ENCODE data around the gene FHOD3. TPM values are rescaled to one million over a fixed set of nuclear protein-coding genes. Genes with fewer than 3 reads are reported as not detected.

The FHOD3 gene
- total RNA-seq, 4 donors from 2014 or later, result 3.5 to 40.0 (median 14.5) TPM

- in situ Hi-C loops (cut with MboI; ENCODE audit: low pct_ligation_motif_present in 1 of 4, low pct_unique_long_range_greater_than_20kb in 1 of 4, low sequenced_read_pairs in 3 of 4), result no loop called here
Measured at GRCh38 chr18:36658611-36659010, 361.1 kb downstream of the FHOD3 start.

GRCh38 chr18:36660311-36660710 is 362.8 kb downstream of the FHOD3 start:
- in situ Hi-C loops (cut with MboI; ENCODE audit: low pct_ligation_motif_present in 1 of 4, low pct_unique_long_range_greater_than_20kb in 1 of 4, low sequenced_read_pairs in 3 of 4), result no loop called here
- no peaks in the 10 kb centered on the region for H3K9me3 ChIP-seq
- H3K4me3 ChIP-seq, result no peak overlapping the region
- DNase-seq, result no peak
- no peak overlapping the region for H3K27ac ChIP-seq
- TF ChIP-seq CTCF (IDR thresholded peaks at IDR 0.05) (no peak), EP300 (IDR thresholded peaks at IDR 0.05; ENCODE audit: low read depth) (no peak), POLR2A (IDR thresholded peaks at IDR 0.05) (no peak), POLR2AphosphoS5 (IDR thresholded peaks at IDR 0.05) (no peak)
- WGBS, 2 donors (ENCODE audit: low coverage in 1 of 2), result 86 to 89% methylated on average over 5 to 7 of the region's 7 CpGs
- no peaks in the 10 kb centered on the region for H3K4me1 ChIP-seq
- no peaks in the 10 kb centered on the region for H3K36me3 ChIP-seq
- intact Hi-C loops (cut with DNase I; ENCODE audit: low total_unique reads), result no loop called here
- H3K27me3 ChIP-seq, result no peaks in the 10 kb centered on the region

More at GRCh38 chr18:36658611-36659010, 361.1 kb downstream of the FHOD3 start:
- WGBS, 2 donors (ENCODE audit: low coverage in 1 of 2), result 92 to 100% methylated on average over 1 of the region's 1 CpG
- Histone ChIP-seq H3K27me3 (no peaks in the 10 kb centered on the region), H3K9me3 (no peaks in the 10 kb centered on the region), H3K4me1 (no peaks in the 10 kb centered on the region), H3K4me3 (no peak overlapping the region), H3K36me3 (no peaks in the 10 kb centered on the region), H3K27ac (no peak overlapping the region)
- DNase-seq, result no peak
- no peak for TF ChIP-seq EP300 (IDR thresholded peaks at IDR 0.05; ENCODE audit: low read depth)
- no peak for TF ChIP-seq POLR2A (IDR thresholded peaks at IDR 0.05)
- TF ChIP-seq POLR2AphosphoS5 (IDR thresholded peaks at IDR 0.05), result no peak
- intact Hi-C loops (cut with DNase I; ENCODE audit: low total_unique reads), result no loop called here

- no peaks in the 10 kb centered on the region for H3K27me3 ChIP-seq
- TF ChIP-seq POLR2A (IDR thresholded peaks at IDR 0.05), result no peak
- no peak for TF ChIP-seq EP300 (IDR thresholded peaks at IDR 0.05; ENCODE audit: low read depth)
- TF ChIP-seq POLR2AphosphoS5 (IDR thresholded peaks at IDR 0.05), result no peak
- TF ChIP-seq CTCF (IDR thresholded peaks at IDR 0.05), result no peak
- H3K9me3 ChIP-seq, result no peaks in the 10 kb centered on the region
- intact Hi-C loops (cut with DNase I; ENCODE audit: low total_unique reads), result no loop called here
- 79 to 81% methylated on average over 4 to 5 of the region's 5 CpGs for WGBS, 2 donors (ENCODE audit: low coverage in 1 of 2)
- no peaks in the 10 kb centered on the region for H3K36me3 ChIP-seq
- DNase-seq, result peak; percentile 19
- no peak overlapping the region for H3K27ac ChIP-seq
- no peaks in the 10 kb centered on the region for H3K4me1 ChIP-seq
- in situ Hi-C loops (cut with MboI; ENCODE audit: low pct_ligation_motif_present in 1 of 4, low pct_unique_long_range_greater_than_20kb in 1 of 4, low sequenced_read_pairs in 3 of 4), result no loop called here
- no peak overlapping the region for H3K4me3 ChIP-seq
Measured at GRCh38 chr18:36661999-36662398, 364.5 kb downstream of the FHOD3 start.

- intact Hi-C loops (cut with DNase I; ENCODE audit: low total_unique reads) (no loop called here), in situ Hi-C loops (cut with MboI; ENCODE audit: low pct_ligation_motif_present in 1 of 4, low pct_unique_long_range_greater_than_20kb in 1 of 4, low sequenced_read_pairs in 3 of 4) (no loop called here)
- no peak for DNase-seq
- Histone ChIP-seq H3K9me3 (no peaks in the 10 kb centered on the region), H3K4me3 (no peak overlapping the region), H3K27me3 (no peaks in the 10 kb centered on the region), H3K36me3 (no peaks in the 10 kb centered on the region), H3K4me1 (no peaks in the 10 kb centered on the region), H3K27ac (no peak overlapping the region)
- 85% methylated on average over 2 of the region's 2 CpGs for WGBS, 2 donors (ENCODE audit: low coverage in 1 of 2)
- TF ChIP-seq CTCF (IDR thresholded peaks at IDR 0.05), result no peak
- TF ChIP-seq POLR2A (IDR thresholded peaks at IDR 0.05), result no peak
- TF ChIP-seq EP300 (IDR thresholded peaks at IDR 0.05; ENCODE audit: low read depth), result no peak
- TF ChIP-seq POLR2AphosphoS5 (IDR thresholded peaks at IDR 0.05), result no peak
Measured at GRCh38 chr18:36663312-36663711, 365.8 kb downstream of the FHOD3 start.

- DNase-seq, result no peak
- Histone ChIP-seq H3K9me3 (no peaks in the 10 kb centered on the region), H3K36me3 (no peaks in the 10 kb centered on the region), H3K27me3 (no peaks in the 10 kb centered on the region), H3K4me1 (peaks cover 0 to 4% (median 0%) of the 10 kb centered on the region in 4 donors), H3K4me3 (no peak overlapping the region), H3K27ac (no peak overlapping the region)
- 90% methylated on average over 1 of the region's 1 CpG; no CpG with 5 or more reads in 1 of the 2 donors for WGBS, 2 donors (ENCODE audit: low coverage in 1 of 2)
- TF ChIP-seq CTCF (IDR thresholded peaks at IDR 0.05) (no peak), POLR2AphosphoS5 (IDR thresholded peaks at IDR 0.05) (no peak), POLR2A (IDR thresholded peaks at IDR 0.05) (no peak), EP300 (IDR thresholded peaks at IDR 0.05; ENCODE audit: low read depth) (no peak)
- in situ Hi-C loops (cut with MboI; ENCODE audit: low pct_ligation_motif_present in 1 of 4, low pct_unique_long_range_greater_than_20kb in 1 of 4, low sequenced_read_pairs in 3 of 4) (no loop called here), intact Hi-C loops (cut with DNase I; ENCODE audit: low total_unique reads) (no loop called here)
Measured at GRCh38 chr18:36665952-36666351, 368.4 kb downstream of the FHOD3 start.
